T-helper 1 cell treated with Interleukin-12 subunit alpha and Interleukin-12 subunit beta and Interleukin-4 antibody, amounts not matched to agents 30 μg/mL and 1 μg/mL, for 36 hours (primary cell): ENCODE measurements around the gene TAF11L6.
"Not testable (repeated sequence)": the region's sequence is repeated elsewhere in the genome, so short reads cannot be mapped to it uniquely, and the experiment has no call there.

ENCODE experiments used
- H3K27ac Mint-ChIP-seq: one replicate; pipeline ENCODE4 v1.8.0; 2021; ENCODE audit warnings: mild to moderate bottlenecking, mixed read lengths
- H3K27me3 Mint-ChIP-seq: one replicate; pipeline ENCODE4 v1.8.0; 2021; ENCODE audit warnings: low read depth, mixed read lengths
- H3K36me3 Mint-ChIP-seq: one replicate; pipeline ENCODE4 v1.8.0; 2021; ENCODE audit warnings: low read depth, mixed read lengths
- H3K4me1 Mint-ChIP-seq: one replicate; pipeline ENCODE4 v1.8.0; 2021; ENCODE audit warnings: low read depth, mixed read lengths
- H3K4me3 Mint-ChIP-seq: one replicate; pipeline ENCODE4 v1.8.0; 2021; ENCODE audit warnings: mild to moderate bottlenecking, moderate library complexity, mixed read lengths
- H3K9me3 Mint-ChIP-seq: one replicate; pipeline ENCODE4 v1.8.0; 2021; ENCODE audit warnings: mixed read lengths

TAF11L6 gene

DNA sequence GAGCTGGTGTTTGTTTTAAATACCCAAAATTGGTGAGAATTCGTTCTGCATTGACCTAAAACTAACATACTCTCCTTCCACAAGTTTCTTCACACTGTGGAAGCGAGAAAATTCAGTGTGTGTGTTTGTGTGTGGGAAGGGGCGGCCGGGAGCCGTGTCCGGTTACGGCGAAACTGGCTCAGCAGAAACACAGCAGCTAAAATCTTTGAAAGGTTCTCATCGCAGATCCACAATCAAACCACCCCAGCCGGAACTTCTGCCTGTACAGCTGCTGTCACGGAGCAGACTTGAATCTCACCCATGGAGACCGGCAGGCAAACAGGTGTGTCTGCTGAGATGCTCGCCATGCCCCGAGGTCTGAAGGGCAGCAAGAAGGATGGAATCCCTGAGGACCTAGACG lies at the start of gene TAF11L6:
TAF11L6 (plus strand) TSS at position 301 of the 400 bp plus-strand sequence.
- not testable (repeated sequence) for H3K4me1 Mint-ChIP-seq, H3K4me3 Mint-ChIP-seq, H3K27ac Mint-ChIP-seq, H3K27me3 Mint-ChIP-seq, H3K9me3 Mint-ChIP-seq, H3K36me3 Mint-ChIP-seq

DNA sequence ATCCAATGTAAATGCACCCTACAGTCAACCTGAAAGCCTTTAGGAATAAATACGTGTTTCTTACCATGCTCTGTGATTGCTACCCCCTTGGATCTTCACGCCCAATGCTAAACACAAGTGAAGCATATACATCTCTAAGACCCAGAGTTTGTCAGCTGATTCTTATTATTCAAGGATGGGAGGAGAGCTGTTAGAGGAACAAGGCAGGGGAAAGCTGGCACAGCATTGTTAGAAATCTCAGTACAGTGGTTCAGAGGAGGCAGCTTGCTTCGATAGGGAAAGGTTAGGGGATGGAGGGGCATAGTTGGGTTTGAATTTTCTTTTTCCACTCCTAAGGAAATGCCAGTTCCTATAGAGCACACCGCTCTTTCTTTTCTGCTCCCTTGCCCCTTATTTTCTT lies 47.1 kb upstream of the TAF11L6 start:
- Mint-ChIP-seq H3K27me3 (no peaks in the 10 kb centered on the region), H3K9me3 (no peaks in the 10 kb centered on the region), H3K27ac (no peak overlapping the region), H3K36me3 (no peaks in the 10 kb centered on the region), H3K4me1 (no peaks in the 10 kb centered on the region), H3K4me3 (no peak overlapping the region)

DNA sequence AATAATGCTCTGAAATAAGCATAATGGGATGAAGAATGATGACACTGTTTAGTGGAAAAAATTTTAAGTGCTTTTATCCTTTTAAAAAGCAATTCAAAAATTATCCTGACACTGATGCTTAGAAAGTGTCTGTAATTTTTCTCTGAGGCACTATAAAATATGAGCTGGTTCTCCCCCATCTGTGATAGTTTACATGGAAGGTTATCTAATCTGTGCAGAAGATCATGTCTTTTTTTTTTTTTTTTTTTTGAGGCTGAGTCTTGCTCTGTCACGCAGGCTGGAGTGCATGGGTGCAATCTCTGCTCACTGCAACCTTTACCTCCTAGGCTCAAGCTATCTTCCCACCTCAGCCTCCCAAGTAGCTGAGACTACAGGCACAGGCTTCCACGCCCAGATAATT lies 45.7 kb upstream of the TAF11L6 start:
- Mint-ChIP-seq H3K27me3 (no peaks in the 10 kb centered on the region), H3K4me3 (no peak overlapping the region), H3K4me1 (no peaks in the 10 kb centered on the region), H3K9me3 (no peaks in the 10 kb centered on the region), H3K36me3 (no peaks in the 10 kb centered on the region), H3K27ac (no peak overlapping the region)

DNA sequence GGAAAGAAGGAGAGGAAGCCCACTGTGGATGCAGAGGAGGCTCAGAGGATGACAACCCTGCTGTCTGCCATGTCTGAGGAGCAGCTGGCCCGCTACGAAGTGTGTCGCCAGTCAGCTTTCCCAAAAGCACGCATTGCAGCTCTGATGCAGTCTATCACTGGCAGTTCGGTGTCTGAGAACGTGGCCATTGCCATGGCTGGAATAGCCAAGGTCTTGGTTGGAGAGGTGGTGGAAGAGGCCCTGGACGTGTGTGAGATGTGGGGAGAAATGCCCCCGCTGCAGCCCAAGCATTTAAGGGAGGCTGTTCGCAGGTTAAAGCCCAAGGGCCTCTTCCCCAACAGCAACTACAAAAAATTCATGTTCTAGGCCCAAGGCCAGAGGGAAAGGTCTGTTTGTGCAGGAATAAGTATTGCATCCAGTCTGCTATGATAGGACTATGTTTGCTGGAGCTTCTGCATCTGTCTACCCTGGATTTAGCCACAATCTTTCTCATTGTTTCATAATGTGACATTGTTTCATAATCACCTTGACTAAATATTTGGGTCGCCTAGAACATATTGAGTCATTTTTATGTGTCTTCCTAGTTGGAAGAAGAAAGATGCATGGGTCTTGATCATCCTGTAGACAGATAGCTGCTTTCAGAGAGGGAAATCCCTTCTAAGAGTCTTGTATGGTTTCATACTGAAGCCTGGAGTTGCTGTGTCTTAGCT lies 41.9 kb upstream of the TAF11L6 start:
- not testable (repeated sequence) for H3K27me3 Mint-ChIP-seq, H3K4me1 Mint-ChIP-seq, H3K36me3 Mint-ChIP-seq, H3K27ac Mint-ChIP-seq, H3K9me3 Mint-ChIP-seq, H3K4me3 Mint-ChIP-seq

DNA sequence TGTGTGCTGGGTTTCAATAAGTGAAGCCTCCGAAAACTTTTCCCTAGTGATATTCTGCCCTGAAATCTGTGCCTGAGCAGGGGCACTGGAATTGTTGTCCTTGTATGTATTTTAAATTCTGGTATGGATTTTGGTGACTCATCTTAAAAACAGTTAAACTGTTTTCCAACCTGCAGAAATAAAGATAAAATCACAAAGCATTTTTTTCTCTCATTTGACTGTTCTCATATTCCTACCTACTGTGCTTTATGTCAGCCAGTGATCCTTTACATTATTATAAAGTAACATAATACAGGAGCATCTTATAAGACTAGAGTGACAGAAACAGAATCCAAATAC lies 41.3 kb upstream of the TAF11L6 start:
- Mint-ChIP-seq H3K4me3 (no peak overlapping the region), H3K27ac (no peak overlapping the region), H3K9me3 (peaks cover 6% of the 10 kb centered on the region), H3K4me1 (no peaks in the 10 kb centered on the region), H3K27me3 (no peaks in the 10 kb centered on the region), H3K36me3 (no peaks in the 10 kb centered on the region)

DNA sequence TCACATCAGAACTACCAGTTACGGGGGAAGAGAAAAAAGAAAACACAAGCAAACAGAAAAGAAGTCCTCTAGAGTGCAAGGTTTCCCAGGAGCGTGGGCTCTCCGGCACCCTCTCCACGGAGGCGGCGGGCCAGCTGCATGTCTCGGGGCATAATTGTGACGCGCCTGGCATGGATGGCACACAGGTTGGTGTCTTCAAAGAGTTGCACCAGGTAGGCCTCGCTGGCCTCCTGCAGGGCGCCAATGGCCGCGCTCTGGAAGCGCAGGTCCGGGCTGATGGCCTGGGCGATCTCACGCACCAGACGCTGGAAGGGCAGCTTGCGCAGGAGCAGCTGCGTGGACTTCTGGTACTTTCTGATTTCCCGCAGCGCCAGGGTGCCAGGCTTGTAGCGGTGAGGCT lies 37.2 kb upstream of the TAF11L6 start:
- H3K4me1 Mint-ChIP-seq, H3K27me3 Mint-ChIP-seq, H3K27ac Mint-ChIP-seq, H3K4me3 Mint-ChIP-seq, H3K36me3 Mint-ChIP-seq: not testable (repeated sequence)
- H3K9me3 Mint-ChIP-seq, result peaks cover 19% of the 10 kb centered on the region

GRCh38 chr5:17492770-17493169 lies 35.7 kb upstream of the TAF11L6 start:
- no peaks in the 10 kb centered on the region for H3K36me3 Mint-ChIP-seq
- no peak overlapping the region for H3K4me3 Mint-ChIP-seq
- no peak overlapping the region for H3K27ac Mint-ChIP-seq
- no peaks in the 10 kb centered on the region for H3K27me3 Mint-ChIP-seq
- H3K9me3 Mint-ChIP-seq, result peaks cover 19% of the 10 kb centered on the region
- no peaks in the 10 kb centered on the region for H3K4me1 Mint-ChIP-seq

DNA sequence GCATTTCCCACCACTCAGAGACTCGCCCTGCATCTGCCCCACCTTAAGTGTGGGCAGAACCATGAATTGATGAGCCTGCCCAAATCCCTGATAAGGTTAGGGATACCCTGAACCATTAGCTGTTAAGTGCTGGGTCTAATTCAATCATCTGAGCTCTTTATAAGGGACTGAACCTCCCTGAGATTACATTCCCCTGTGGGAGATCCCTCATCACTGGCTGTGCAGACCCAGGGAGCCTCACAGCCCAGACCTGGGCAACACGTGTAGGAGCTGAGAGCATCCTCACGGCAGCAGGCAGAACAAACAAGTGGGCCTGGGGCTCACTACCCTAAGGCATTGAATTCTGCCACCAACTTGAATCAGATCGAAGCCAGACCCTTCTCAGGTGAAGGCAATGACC lies 31.0 kb upstream of the TAF11L6 start:
- H3K27me3 Mint-ChIP-seq, result no peaks in the 10 kb centered on the region
- H3K27ac Mint-ChIP-seq, result no peak overlapping the region
- no peaks in the 10 kb centered on the region for H3K4me1 Mint-ChIP-seq
- H3K9me3 Mint-ChIP-seq, result peaks cover 22% of the 10 kb centered on the region
- H3K36me3 Mint-ChIP-seq, result no peaks in the 10 kb centered on the region
- no peak overlapping the region for H3K4me3 Mint-ChIP-seq

GRCh38 chr5:17497931-17498330 lies 30.5 kb upstream of the TAF11L6 start, which contains the start of gene TAF11L2:
Gene TAF11L2, plus strand, starts transcription at chr5:17498231.
- peaks cover 20% of the 10 kb centered on the region for H3K9me3 Mint-ChIP-seq

GRCh38 chr5:17511775-17512325 lies 16.6 kb upstream of the TAF11L6 start:
- Mint-ChIP-seq H3K27me3 (no peaks in the 10 kb centered on the region), H3K4me1 (no peaks in the 10 kb centered on the region), H3K27ac (no peak overlapping the region), H3K9me3 (peaks cover 14% of the 10 kb centered on the region), H3K4me3 (no peak overlapping the region), H3K36me3 (no peaks in the 10 kb centered on the region)

More at GRCh38 chr5:17497931-17498330, 30.5 kb upstream of the TAF11L6 start, which contains the start of gene TAF11L2:
- not testable (repeated sequence) for H3K36me3 Mint-ChIP-seq, H3K4me1 Mint-ChIP-seq, H3K27ac Mint-ChIP-seq, H3K4me3 Mint-ChIP-seq, H3K27me3 Mint-ChIP-seq

- not testable (repeated sequence) for H3K36me3 Mint-ChIP-seq, H3K27ac Mint-ChIP-seq, H3K4me1 Mint-ChIP-seq, H3K27me3 Mint-ChIP-seq, H3K9me3 Mint-ChIP-seq, H3K4me3 Mint-ChIP-seq
Measured at GRCh38 chr5:17517526-17517925, 10.9 kb upstream of the TAF11L6 start.

DNA sequence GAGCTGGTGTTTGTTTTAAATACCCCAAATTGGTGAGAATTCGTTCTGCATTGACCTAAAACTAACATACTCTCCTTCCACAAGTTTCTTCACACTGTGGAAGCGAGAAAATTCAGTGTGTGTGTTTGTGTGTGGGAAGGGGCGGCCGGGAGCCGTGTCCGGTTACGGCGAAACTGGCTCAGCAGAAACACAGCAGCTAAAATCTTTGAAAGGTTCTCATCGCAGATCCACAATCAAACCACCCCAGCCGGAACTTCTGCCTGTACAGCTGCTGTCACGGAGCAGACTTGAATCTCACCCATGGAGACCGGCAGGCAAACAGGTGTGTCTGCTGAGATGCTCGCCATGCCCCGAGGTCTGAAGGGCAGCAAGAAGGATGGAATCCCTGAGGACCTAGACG lies 10.4 kb upstream of the TAF11L6 start, which contains the start of gene TAF11L3:
TAF11L3 (plus strand) TSS at position 301 of the 400 bp plus-strand sequence.
- not testable (repeated sequence) for H3K36me3 Mint-ChIP-seq, H3K4me3 Mint-ChIP-seq, H3K27me3 Mint-ChIP-seq, H3K27ac Mint-ChIP-seq, H3K9me3 Mint-ChIP-seq, H3K4me1 Mint-ChIP-seq

DNA sequence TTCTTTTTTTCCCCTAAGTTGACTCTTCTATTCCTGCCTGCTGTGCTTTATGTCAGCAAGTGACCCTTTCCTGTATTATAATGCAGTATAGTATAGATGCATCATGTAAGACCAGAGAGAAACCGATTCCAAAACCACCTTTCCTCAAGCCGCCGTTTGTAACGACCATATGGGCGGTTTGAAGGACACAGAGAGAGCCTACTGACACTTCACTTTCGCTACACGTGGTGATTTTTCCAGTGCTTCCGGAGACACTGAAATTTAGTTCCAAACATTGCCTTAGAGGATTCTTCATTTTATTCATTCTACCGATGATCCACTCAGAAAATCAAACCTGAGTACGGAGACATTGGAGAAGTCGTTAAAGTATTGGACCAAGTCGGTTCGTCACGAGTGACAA lies 9.0 kb upstream of the TAF11L6 start:
- H3K4me3 Mint-ChIP-seq, H3K9me3 Mint-ChIP-seq, H3K27me3 Mint-ChIP-seq, H3K27ac Mint-ChIP-seq, H3K4me1 Mint-ChIP-seq, H3K36me3 Mint-ChIP-seq: not testable (repeated sequence)

- H3K27me3 Mint-ChIP-seq, H3K36me3 Mint-ChIP-seq, H3K27ac Mint-ChIP-seq, H3K9me3 Mint-ChIP-seq, H3K4me3 Mint-ChIP-seq, H3K4me1 Mint-ChIP-seq: not testable (repeated sequence)
Measured at GRCh38 chr5:17521501-17521900, 7.0 kb upstream of the TAF11L6 start, which contains the start of gene TAF11L4. Gene TAF11L4, plus strand, starts transcription at chr5:17521801.

DNA sequence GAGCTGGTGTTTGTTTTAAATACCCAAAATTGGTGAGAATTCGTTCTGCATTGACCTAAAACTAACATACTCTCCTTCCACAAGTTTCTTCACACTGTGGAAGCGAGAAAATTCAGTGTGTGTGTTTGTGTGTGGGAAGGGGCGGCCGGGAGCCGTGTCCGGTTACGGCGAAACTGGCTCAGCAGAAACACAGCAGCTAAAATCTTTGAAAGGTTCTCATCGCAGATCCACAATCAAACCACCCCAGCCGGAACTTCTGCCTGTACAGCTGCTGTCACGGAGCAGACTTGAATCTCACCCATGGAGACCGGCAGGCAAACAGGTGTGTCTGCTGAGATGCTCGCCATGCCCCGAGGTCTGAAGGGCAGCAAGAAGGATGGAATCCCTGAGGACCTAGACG lies 3.5 kb upstream of the TAF11L6 start, which contains the start of gene TAF11L5:
TAF11L5 (plus strand) TSS at position 301 of the 400 bp plus-strand sequence.
- H3K27me3 Mint-ChIP-seq, H3K9me3 Mint-ChIP-seq, H3K4me1 Mint-ChIP-seq, H3K4me3 Mint-ChIP-seq, H3K27ac Mint-ChIP-seq, H3K36me3 Mint-ChIP-seq: not testable (repeated sequence)

- not testable (repeated sequence) for H3K27me3 Mint-ChIP-seq, H3K9me3 Mint-ChIP-seq, H3K36me3 Mint-ChIP-seq, H3K4me3 Mint-ChIP-seq, H3K4me1 Mint-ChIP-seq, H3K27ac Mint-ChIP-seq
Measured at GRCh38 chr5:17526504-17526903, 2.0 kb upstream of the TAF11L6 start.
